ENCODE results near the gene OSBPL5.

OSBPL5 gene

DNA sequence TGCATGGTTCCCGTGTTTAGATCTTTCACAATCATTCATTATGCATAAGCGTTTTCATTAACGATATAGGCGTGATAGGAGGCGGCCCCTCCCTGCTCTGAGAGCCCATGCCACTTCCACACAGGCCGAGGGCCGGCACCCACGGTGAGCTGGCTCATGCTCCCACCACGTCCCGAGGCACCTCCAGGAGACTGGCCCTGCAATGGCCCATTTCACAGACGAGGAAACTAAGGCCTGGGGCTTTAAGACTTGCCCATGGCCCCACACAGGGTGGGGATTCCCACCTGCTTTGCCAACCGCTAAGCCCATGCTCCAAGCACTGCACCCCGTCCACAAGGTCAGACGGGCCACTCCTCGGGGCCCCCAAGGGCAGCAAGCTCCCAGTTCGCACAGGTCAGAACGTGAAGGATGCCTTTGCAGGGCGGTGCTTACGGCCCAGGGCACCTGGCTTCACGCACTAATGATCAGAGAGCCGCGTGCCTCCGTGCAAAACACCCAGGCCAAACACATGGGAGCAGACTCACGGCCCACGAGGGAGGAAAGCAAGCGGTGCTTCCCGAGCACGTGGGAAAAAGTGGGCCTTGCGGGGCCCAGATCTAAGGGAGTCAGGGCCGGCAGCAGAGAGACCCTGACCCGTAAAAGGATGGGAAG lies 8.3 kb downstream of the OSBPL5 start:
- Histone ChIP-seq H3K27me3 (ENCODE audit: control insufficient read depth in 1 of 2, insufficient read depth in 2 of 2, low read length in 2 of 2) (no peaks in the 10 kb centered on the region), H3K9me3 (ENCODE audit: control insufficient read depth in 1 of 2, low read length in 2 of 2) (no peaks in the 10 kb centered on the region), H3K9ac (ENCODE audit: low read depth in 1 of 2, low read length in 2 of 2) (no peak overlapping the region), H3K27ac (ENCODE audit: low read depth, low read length) (no peak overlapping the region), H3K4me3 (ENCODE audit: low read depth in 1 of 2, low read length in 2 of 2) (no peak overlapping the region), H3K36me3 (ENCODE audit: control insufficient read depth in 1 of 2, insufficient read depth in 2 of 2, low read length in 2 of 2) (no peaks in the 10 kb centered on the region), H3K4me1 (ENCODE audit: control insufficient read depth in 1 of 2, insufficient read depth in 2 of 2, low read length in 2 of 2) (peaks cover 41 to 63% of the 10 kb centered on the region in 2 donors)

GRCh38 chr11:3156282-3156660 lies 8.8 kb downstream of the OSBPL5 start:
- Histone ChIP-seq H3K9ac (ENCODE audit: low read depth in 1 of 2, low read length in 2 of 2) (no peak overlapping the region), H3K9me3 (ENCODE audit: control insufficient read depth in 1 of 2, low read length in 2 of 2) (no peaks in the 10 kb centered on the region), H3K36me3 (ENCODE audit: control insufficient read depth in 1 of 2, insufficient read depth in 2 of 2, low read length in 2 of 2) (no peaks in the 10 kb centered on the region), H3K27ac (ENCODE audit: low read depth, low read length) (peak overlapping the region; percentile 33), H3K27me3 (ENCODE audit: control insufficient read depth in 1 of 2, insufficient read depth in 2 of 2, low read length in 2 of 2) (no peaks in the 10 kb centered on the region), H3K4me3 (ENCODE audit: low read depth in 1 of 2, low read length in 2 of 2) (peak overlapping the region; percentile 16 to 29), H3K4me1 (ENCODE audit: control insufficient read depth in 1 of 2, insufficient read depth in 2 of 2, low read length in 2 of 2) (peaks cover 37 to 58% of the 10 kb centered on the region in 2 donors)

DNA sequence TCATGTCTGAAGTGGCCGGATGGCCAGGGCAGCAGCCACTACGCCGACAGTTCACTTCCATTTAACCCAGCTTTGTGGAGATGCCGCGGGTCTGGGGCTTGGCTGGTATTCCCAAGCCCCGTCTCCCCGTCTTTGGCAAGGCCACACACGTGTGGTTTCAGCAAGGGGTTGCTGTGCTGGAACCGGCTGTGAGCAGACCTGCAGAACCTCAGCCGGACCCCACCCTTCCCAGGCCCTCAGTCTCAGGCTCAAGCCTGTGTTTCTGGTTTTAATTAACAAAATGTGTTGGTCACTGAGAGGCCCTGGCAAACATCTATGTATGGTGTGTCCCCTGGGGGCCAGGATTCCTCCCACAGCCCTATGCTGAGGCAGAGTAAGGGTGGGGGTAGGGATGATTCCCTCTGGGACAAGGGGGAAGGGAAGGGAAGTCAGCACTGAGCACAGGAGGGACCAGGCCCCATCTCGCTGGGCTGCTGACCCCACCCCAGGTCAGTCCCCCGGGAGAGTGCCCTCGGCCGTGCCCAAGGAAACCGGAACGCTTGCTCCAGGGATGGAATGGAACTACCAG lies 9.3 kb downstream of the OSBPL5 start:
- H3K4me3 ChIP-seq (ENCODE audit: low read depth in 1 of 2, low read length in 2 of 2), result peak overlapping the region; percentile 16 to 29
- H3K36me3 ChIP-seq (ENCODE audit: control insufficient read depth in 1 of 2, insufficient read depth in 2 of 2, low read length in 2 of 2), result no peaks in the 10 kb centered on the region
- no peaks in the 10 kb centered on the region for H3K9me3 ChIP-seq (ENCODE audit: control insufficient read depth in 1 of 2, low read length in 2 of 2)
- H3K9ac ChIP-seq (ENCODE audit: low read depth in 1 of 2, low read length in 2 of 2), result no peak overlapping the region
- H3K27ac ChIP-seq (ENCODE audit: low read depth, low read length), result peak overlapping the region; percentile 33
- no peaks in the 10 kb centered on the region for H3K27me3 ChIP-seq (ENCODE audit: control insufficient read depth in 1 of 2, insufficient read depth in 2 of 2, low read length in 2 of 2)
- peaks cover 32 to 53% of the 10 kb centered on the region in 2 donors for H3K4me1 ChIP-seq (ENCODE audit: control insufficient read depth in 1 of 2, insufficient read depth in 2 of 2, low read length in 2 of 2)

DNA sequence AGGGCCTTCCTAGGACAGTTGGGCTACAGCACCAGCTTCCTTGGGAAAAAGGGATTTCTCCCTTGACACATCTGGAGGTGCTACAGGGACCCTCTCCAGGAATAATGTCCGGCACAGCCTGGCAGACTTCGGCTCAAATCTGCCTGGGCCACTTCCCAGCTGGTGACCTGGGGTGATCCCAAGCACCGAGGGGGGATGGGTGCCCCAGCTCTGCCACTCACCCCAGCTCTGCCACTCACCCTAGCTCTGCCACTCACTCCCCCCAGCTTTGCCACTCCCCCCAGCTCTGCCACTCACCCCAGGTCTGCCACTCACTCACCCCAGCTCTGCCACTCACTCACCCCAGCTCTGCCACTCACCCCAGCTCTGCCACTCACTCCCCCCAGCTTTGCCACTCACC lies 9.9 kb downstream of the OSBPL5 start:
- H3K27ac ChIP-seq (ENCODE audit: low read depth, low read length), result peak overlapping the region; percentile 36
- no peak overlapping the region for H3K9ac ChIP-seq (ENCODE audit: low read depth in 1 of 2, low read length in 2 of 2)
- H3K9me3 ChIP-seq (ENCODE audit: control insufficient read depth in 1 of 2, low read length in 2 of 2), result no peaks in the 10 kb centered on the region
- no peaks in the 10 kb centered on the region for H3K36me3 ChIP-seq (ENCODE audit: control insufficient read depth in 1 of 2, insufficient read depth in 2 of 2, low read length in 2 of 2)
- H3K4me3 ChIP-seq (ENCODE audit: low read depth in 1 of 2, low read length in 2 of 2), result no peak overlapping the region
- H3K4me1 ChIP-seq (ENCODE audit: control insufficient read depth in 1 of 2, insufficient read depth in 2 of 2, low read length in 2 of 2), result peaks cover 30 to 50% of the 10 kb centered on the region in 2 donors
- H3K27me3 ChIP-seq (ENCODE audit: control insufficient read depth in 1 of 2, insufficient read depth in 2 of 2, low read length in 2 of 2), result no peaks in the 10 kb centered on the region

DNA sequence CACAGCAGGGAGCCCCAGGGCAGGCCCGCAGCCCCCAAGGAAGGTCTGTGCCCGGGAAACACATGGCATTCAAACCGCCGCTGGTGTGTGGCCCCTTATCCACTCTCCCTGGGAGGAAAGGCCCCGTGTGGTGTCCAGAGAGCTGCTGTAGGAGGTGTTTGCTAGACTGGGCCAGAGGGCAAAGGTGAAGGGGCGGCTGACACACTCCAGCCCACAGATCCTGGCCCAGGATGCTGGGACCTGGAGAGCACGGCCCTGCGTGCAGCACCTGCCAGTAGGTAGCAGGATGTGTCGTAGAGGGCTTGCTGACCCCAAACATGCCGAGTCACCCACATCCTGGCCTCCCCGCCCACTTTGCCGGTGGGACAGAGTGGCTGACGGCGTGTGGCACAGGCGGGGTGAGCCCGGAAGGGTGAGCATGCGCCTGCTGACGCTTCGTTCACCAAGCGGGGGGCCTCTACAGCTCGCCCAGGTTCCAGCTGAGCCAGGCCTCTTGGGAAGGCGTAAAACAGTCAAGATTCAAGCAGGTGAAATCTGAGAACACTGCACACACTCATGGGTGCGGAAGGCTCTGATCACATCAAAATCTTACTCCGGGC lies 11.0 kb downstream of the OSBPL5 start:
- peaks cover 27 to 48% of the 10 kb centered on the region in 2 donors for H3K4me1 ChIP-seq (ENCODE audit: control insufficient read depth in 1 of 2, insufficient read depth in 2 of 2, low read length in 2 of 2)
- peak overlapping the region in 1 of 2 donors; percentile 30 for H3K4me3 ChIP-seq (ENCODE audit: low read depth in 1 of 2, low read length in 2 of 2)
- H3K9ac ChIP-seq (ENCODE audit: low read depth in 1 of 2, low read length in 2 of 2), result peak overlapping the region; percentile 12 to 30
- H3K27me3 ChIP-seq (ENCODE audit: control insufficient read depth in 1 of 2, insufficient read depth in 2 of 2, low read length in 2 of 2), result no peaks in the 10 kb centered on the region
- H3K9me3 ChIP-seq (ENCODE audit: control insufficient read depth in 1 of 2, low read length in 2 of 2), result no peaks in the 10 kb centered on the region
- no peaks in the 10 kb centered on the region for H3K36me3 ChIP-seq (ENCODE audit: control insufficient read depth in 1 of 2, insufficient read depth in 2 of 2, low read length in 2 of 2)
- peak overlapping the region; percentile 74 for H3K27ac ChIP-seq (ENCODE audit: low read depth, low read length)

GRCh38 chr11:3153291-3153861 lies 11.7 kb downstream of the OSBPL5 start:
- Histone ChIP-seq H3K4me3 (ENCODE audit: low read depth in 1 of 2, low read length in 2 of 2) (peak overlapping the region; percentile 8 to 30), H3K27me3 (ENCODE audit: control insufficient read depth in 1 of 2, insufficient read depth in 2 of 2, low read length in 2 of 2) (no peaks in the 10 kb centered on the region), H3K4me1 (ENCODE audit: control insufficient read depth in 1 of 2, insufficient read depth in 2 of 2, low read length in 2 of 2) (peaks cover 34 to 51% of the 10 kb centered on the region in 2 donors), H3K27ac (ENCODE audit: low read depth, low read length) (peak overlapping the region; percentile 74), H3K9me3 (ENCODE audit: control insufficient read depth in 1 of 2, low read length in 2 of 2) (no peaks in the 10 kb centered on the region), H3K9ac (ENCODE audit: low read depth in 1 of 2, low read length in 2 of 2) (peak overlapping the region in 1 of 2 donors; percentile 30), H3K36me3 (ENCODE audit: control insufficient read depth in 1 of 2, insufficient read depth in 2 of 2, low read length in 2 of 2) (no peaks in the 10 kb centered on the region)

GRCh38 chr11:3152471-3153110 lies 12.5 kb downstream of the OSBPL5 start:
- Histone ChIP-seq H3K4me3 (ENCODE audit: low read depth in 1 of 2, low read length in 2 of 2) (no peak overlapping the region), H3K27ac (ENCODE audit: low read depth, low read length) (no peak overlapping the region), H3K4me1 (ENCODE audit: control insufficient read depth in 1 of 2, insufficient read depth in 2 of 2, low read length in 2 of 2) (peaks cover 42 to 58% of the 10 kb centered on the region in 2 donors), H3K27me3 (ENCODE audit: control insufficient read depth in 1 of 2, insufficient read depth in 2 of 2, low read length in 2 of 2) (no peaks in the 10 kb centered on the region), H3K9ac (ENCODE audit: low read depth in 1 of 2, low read length in 2 of 2) (no peak overlapping the region), H3K36me3 (ENCODE audit: control insufficient read depth in 1 of 2, insufficient read depth in 2 of 2, low read length in 2 of 2) (no peaks in the 10 kb centered on the region), H3K9me3 (ENCODE audit: control insufficient read depth in 1 of 2, low read length in 2 of 2) (no peaks in the 10 kb centered on the region)

DNA sequence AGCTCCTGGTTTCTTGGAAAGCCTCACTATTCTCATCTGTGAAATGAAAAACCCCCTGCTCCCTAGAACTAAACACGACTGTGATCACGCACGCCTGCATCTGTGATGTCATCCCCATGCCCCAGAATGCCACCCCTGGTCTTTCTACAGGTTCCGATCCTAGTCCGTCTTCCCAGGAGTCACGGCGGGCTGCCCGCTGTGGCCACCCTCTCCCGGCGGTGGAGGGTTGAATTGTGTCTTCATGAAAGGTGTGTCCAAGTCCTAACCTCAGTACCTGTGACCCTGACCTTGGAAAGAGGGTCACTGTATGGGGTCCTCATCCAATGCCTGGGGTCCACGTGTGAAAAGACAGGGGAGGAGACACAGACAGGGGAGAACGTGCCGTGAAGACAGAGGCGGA lies 14.4 kb downstream of the OSBPL5 start:
- Histone ChIP-seq H3K36me3 (ENCODE audit: control insufficient read depth in 1 of 2, insufficient read depth in 2 of 2, low read length in 2 of 2) (no peaks in the 10 kb centered on the region), H3K9ac (ENCODE audit: low read depth in 1 of 2, low read length in 2 of 2) (no peak overlapping the region), H3K4me1 (ENCODE audit: control insufficient read depth in 1 of 2, insufficient read depth in 2 of 2, low read length in 2 of 2) (peaks cover 44 to 55% of the 10 kb centered on the region in 2 donors), H3K4me3 (ENCODE audit: low read depth in 1 of 2, low read length in 2 of 2) (no peak overlapping the region), H3K27me3 (ENCODE audit: control insufficient read depth in 1 of 2, insufficient read depth in 2 of 2, low read length in 2 of 2) (no peaks in the 10 kb centered on the region), H3K27ac (ENCODE audit: low read depth, low read length) (no peak overlapping the region), H3K9me3 (ENCODE audit: control insufficient read depth in 1 of 2, low read length in 2 of 2) (no peaks in the 10 kb centered on the region)

DNA sequence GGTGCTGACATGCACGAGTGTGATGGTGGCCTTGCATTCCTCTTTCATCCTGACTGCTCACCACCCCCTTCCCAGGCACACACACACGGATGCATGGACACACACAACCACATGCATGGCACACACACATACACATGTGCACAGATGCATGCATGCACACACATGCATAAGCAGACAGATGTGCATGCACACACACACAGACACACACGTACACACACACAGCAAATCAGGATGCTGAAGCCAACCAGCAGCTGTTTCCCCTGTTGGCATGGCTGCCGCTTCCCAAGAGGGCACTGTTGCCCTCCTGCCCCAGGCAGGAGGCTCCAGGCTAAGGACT lies 15.3 kb downstream of the OSBPL5 start:
- no peak overlapping the region for H3K4me3 ChIP-seq (ENCODE audit: low read depth in 1 of 2, low read length in 2 of 2)
- H3K27ac ChIP-seq (ENCODE audit: low read depth, low read length), result no peak overlapping the region
- H3K27me3 ChIP-seq (ENCODE audit: control insufficient read depth in 1 of 2, insufficient read depth in 2 of 2, low read length in 2 of 2), result no peaks in the 10 kb centered on the region
- H3K4me1 ChIP-seq (ENCODE audit: control insufficient read depth in 1 of 2, insufficient read depth in 2 of 2, low read length in 2 of 2), result peaks cover 44 to 53% of the 10 kb centered on the region in 2 donors
- H3K9ac ChIP-seq (ENCODE audit: low read depth in 1 of 2, low read length in 2 of 2), result no peak overlapping the region
- no peaks in the 10 kb centered on the region for H3K9me3 ChIP-seq (ENCODE audit: control insufficient read depth in 1 of 2, low read length in 2 of 2)
- no peaks in the 10 kb centered on the region for H3K36me3 ChIP-seq (ENCODE audit: control insufficient read depth in 1 of 2, insufficient read depth in 2 of 2, low read length in 2 of 2)

All from duodenal mucosa (tissue), 2 donors.